Left renal cortex interstitium (tissue), 4 donors: ENCODE data around the gene SAP130. TPM values are rescaled to one million over a fixed set of nuclear protein-coding genes. Genes with fewer than 3 reads are reported as not detected.
"Not testable (repeated sequence)": the region's sequence is repeated elsewhere in the genome, so short reads cannot be mapped to it uniquely, and the experiment has no call there.

Source experiments
- DNase-seq, 4 donors: peaks; one replicate each; pipeline ENCODE4 v3.0.0-alpha.2; 2013; ENCODE audit warnings: low read depth in 4 of 4, low spot score in 2 of 4, missing footprints in 1 of 4
- polyA plus RNA-seq, 4 donors: library from polyadenylated mRNA; unstranded; fragments of 120-200 nt; gene quantifications; one replicate each; pipeline ENCODE4 v1.2.1, GENCODE V29; 2013; ENCODE audit not compliant: insufficient read length in 4 of 4

Gene SAP130
- polyA plus RNA-seq, 4 donors, result 24.6 to 30.6 (median 25.9) TPM

DNA sequence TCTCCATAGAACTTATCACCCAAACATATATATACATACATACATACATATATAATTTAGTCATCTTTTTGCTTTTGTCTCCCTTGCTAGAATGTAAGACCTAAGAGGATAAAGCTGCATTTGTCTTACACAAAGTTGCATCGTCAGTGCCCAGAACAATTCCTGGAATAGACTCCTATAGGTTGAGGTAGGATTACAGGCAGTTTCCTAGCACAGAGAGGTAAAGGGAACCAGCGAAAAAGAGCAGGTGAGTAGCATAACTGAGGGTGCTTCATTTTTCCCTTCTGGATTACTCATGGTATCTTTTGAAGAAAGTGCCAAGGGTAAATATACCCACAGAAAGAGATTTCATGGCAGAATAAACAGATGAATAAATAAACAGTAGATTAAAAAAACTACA, 74.0 kb downstream of the SAP130 start:
- no peak for DNase-seq

DNA sequence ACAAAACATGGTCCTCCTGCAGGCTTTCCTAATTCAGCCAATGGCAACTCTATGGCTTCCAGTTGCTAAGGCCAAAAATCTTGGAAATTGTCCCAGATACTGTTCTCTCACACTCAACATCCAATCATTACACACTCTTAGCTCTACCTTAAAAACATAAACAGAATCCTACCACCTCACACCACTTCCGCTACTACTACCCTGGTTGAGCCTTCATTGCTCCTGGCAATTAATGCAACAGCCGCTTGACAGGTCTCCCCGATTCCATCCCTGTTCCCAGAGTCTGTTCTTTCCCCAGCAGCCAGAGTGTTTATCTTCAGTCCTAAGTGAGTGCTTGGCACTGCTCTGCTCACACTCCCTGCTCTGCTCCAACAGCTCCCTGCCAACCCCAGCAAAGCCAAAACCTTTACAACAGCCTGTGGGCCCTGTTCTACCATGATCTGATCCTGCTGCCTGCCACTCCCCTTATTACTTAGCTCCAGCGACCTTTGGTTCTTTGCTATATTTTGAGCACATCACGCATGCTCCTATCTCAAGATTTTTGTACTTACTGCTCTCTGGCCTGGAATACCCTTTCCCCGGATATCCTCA, 74.6 kb downstream of the SAP130 start:
- no peak for DNase-seq

DNA sequence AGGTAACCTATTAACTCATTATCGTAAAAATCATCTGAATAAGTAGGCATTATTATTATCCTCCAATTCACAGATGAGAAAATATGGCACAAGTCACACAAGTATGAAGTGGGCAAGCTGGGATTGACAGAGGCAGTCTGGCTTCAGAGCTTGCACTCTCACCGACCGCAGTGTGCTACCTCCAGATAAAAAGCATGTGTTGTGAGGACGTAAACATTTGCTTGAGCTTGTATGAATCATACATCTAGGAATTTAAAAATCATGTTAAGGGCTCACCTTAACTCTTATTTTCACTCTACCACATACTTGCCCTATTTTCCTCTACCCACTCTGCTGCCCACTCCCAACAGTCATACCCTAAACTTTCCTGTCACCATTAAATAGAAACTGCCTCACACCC, 76.8 kb downstream of the SAP130 start:
- DNase-seq, result no peak

DNA sequence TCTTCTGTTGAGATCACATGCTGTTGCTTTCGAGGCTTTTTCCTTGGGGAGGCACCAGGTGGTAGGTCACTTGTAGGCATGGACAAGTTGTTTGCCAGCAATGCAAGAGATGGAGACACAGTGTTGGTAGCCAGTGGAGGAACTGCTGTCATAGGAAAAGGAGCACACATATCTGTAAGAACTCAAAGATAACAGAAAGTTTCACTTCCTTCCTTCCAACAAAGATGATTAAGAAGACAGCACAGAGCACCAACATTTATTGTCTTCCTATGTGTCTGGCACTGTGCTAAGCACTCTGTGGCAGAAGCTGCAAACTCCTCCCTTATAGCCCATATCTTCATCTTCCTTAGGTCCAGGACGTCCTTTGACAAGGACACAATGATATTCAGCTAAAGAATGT, 77.6 kb downstream of the SAP130 start:
- DNase-seq, result no peak

DNA sequence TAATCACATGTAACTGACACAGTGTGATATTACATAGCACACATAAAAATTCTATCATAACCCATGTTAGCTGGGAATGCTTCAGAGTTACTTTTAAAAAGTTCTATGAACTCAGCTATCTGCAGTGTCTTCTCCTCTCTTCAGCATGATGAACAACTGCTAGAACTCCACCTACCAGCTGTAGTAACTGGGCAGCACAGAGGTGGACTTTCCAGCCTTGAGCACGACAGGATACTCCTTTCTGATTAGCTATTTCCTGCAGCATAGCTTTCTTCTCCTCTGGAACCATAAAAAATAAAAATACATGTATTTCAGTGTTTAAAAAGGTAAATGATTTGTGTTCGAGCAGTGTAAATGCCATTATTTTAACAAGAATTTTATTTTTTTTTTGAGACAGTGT, 82.6 kb downstream of the SAP130 start:
- no peak for DNase-seq

DNA sequence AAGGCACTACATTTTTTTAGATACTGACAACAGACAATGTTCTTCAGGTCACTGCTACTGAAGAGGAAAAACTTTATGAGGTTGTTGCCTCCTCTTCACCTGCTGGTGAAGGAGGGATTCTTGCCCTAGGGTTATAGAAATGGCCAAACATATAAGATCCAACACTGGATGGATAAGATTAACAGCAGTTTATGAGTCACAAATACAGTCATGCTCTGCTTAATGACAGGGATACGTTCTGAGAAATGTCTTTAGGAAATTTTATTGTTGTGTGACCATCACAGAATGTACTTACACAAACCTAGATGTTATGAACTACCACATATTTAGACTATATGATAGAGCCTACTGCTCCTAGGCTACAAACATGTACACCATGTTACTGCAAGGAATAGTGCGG, 84.7 kb downstream of the SAP130 start:
- no peak for DNase-seq

DNA sequence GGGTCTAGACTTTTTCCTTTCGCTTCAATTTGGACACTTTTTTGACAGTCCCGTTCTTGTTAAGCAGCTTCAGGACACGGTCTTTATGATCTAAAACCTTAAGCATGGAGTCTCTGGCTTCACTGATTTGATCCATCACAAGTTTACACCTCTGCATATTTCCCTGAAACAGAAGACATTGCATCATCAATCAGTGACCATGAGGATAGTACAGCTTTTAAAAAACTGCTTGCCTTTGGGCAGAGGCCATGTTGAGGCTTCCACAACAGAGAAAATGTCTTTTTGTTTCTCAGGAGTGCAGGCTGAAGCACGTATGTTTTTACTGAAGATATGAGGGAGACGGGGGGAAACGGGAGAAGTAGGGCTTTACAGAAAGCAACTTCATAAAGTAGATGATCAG, 85.9 kb downstream of the SAP130 start:
- no peak for DNase-seq

DNA sequence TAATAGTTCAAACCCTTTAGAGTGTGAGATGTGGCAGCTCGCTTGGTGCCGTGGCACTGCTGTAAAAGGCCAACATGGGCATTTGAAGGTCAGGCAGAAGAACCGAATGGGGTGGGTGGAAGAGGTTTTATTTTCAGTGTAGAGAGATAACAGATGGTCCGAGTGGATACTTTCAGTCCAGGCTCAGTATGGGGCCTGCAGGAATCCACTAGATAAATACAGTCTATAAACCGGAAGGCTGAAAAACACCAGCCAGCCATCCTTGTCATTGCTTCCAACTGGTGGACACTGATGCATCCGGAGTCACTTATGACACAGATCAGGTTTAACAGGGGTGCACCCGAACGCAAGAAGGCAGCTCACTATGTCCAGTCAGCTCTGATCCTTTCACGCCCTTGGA, 86.4 kb downstream of the SAP130 start:
- DNase-seq, result no peak

DNA sequence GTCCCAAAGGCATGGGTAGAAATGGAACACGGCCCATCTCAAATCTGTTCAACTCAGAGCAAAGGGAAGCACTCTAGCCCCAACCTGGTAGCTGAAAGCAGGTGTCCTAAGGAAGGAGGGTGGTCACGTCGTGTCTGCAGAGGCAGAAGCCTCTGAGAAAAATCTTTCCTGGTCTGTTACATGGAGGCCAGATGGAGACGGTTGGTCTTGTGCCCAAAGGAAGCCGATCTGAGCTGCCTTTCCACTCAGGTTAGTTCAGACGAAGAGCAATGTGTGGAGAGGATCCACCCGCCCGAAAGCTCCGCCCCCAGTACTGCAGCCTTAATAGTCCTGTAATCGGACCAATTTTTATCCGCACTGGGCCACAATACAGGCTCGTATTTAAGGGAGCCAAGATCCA, 87.2 kb downstream of the SAP130 start:
- DNase-seq, result no peak

DNA sequence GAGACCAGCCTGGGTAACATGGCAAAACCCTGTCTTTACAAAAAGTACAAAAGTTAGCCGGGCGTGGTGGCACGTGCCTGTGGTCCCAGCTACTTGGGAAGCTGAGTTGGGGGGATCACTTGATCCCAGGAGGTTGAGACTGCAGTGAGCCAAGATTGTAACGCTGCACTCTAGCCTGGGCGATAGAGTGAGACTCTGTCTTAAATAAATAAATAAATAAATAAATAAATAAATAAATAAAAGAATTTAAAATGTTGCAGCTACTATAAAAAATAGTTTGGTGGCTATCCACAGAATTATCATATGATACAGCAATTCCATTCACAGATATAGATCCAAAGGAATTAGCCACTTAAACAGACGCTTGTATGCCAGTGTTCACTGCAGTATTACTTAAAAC, 92.5 kb downstream of the SAP130 start:
- no peak for DNase-seq

DNA sequence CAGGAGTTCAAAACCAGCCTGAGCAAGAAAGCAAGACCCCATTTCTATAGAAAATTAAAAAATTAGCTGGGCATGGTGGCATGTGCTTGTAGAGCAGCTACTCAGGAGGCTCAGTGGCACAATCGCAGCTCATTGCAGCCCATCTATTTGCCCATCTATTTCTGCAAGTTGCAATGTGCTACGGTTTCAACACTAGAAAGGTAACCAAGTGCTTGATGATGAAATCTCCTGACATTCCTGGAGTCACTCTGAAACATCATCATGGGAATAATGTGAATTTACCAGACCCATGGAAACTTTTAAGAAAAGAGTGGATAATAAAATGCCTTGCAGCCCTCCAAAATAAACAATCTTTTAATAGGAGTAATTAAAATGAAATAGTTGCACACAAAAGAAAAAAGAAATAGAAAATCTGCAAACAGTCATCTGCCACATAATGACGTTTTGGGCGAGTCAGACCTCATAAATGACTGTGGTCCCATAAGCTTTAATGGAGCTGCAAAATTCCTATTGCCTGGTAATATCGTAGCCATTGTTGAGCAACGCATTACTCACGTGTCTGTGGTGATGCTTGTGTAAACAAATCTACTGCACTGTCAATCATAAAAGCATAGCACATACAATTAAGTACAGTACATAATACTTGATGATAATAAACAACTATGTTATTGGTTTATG, 95.5 kb downstream of the SAP130 start:
- DNase-seq, result peak; percentile 15 to 31 (median 25)

DNA sequence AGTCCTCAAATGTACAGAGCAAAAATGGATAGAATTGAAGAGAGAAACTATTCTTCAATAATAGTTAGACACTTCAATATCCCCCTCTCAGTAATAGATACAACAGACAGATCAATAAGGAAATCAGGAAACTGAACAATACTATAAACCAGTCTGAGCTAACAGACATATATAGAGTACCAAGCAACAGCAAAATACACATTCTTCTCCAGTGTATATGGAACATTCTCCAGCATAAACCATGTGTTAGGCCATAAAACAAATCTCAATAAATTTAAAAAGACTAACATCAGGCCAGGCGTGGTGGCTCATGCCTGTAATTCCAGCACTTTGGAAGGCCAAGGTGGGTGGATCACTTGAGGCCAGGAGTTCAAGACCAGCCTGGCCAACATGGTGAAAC, 98.4 kb downstream of the SAP130 start:
- DNase-seq, result no peak

DNA sequence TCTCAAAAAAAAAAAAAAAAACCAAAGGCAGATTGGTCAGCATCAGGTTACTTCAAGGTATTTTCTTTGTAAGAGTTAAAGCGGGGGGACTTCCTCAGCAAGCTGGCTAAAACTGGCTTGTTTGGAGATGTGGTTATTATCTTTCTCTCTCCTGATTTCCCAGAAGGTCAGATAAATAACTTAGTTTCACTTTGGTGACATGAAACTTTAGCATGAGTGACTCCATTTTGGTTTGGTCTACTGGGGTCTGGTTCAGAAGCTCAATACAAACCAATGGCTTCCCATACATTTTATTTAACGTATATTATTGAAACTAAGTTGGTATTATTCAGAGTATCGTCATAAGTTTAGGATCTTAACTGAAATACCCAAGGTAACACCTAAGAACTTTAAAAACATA, 100.5 kb downstream of the SAP130 start:
- no peak for DNase-seq

DNA sequence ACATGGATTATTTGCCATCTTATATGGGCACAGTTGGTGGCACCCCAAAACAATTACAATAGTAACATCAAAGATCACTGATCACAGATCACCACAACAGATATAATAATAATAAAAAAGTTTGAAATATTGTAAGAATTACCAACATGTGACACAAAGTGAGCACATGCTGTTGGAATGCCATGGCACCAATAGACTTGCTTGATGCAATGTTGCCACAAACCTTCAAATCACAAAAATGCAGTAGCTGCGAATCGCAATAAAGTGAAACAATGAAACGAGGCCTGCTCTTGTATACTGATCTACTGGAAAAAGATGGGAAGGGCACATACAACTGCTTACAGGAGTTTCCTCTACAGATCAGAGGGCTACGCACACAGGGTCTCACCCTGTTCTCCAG, 109.9 kb downstream of the SAP130 start:
- DNase-seq, result no peak

DNA sequence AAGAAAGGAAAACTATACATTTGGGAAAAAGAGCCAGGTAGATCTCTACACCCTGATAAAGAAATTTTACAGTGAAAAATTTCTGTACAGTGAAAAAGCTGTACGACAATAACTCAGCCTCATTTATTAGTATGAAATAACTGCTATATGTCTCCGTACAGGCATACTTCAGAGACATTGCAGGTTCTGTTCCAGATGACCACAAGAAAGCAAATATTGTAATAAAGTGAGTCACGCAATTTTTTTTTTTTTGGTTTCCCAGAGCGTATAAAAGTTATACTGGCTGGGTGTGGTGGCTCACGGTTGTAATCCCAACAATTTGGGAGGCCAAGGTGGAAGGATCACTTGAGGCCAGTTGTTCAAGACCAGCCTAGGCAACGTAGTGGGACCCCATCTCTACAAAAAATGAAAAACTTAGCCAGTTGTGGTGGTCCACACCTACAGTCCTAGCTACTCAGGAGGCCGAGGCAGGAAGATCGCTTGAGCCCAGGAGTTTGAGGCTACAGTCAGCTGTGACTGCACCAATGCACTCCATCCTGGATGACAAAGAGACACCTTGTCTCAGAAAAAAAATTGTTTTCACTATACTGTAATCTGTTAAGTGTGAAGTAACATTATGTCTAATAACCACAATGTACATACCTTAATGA, 113.9 kb downstream of the SAP130 start:
- no peak for DNase-seq

DNA sequence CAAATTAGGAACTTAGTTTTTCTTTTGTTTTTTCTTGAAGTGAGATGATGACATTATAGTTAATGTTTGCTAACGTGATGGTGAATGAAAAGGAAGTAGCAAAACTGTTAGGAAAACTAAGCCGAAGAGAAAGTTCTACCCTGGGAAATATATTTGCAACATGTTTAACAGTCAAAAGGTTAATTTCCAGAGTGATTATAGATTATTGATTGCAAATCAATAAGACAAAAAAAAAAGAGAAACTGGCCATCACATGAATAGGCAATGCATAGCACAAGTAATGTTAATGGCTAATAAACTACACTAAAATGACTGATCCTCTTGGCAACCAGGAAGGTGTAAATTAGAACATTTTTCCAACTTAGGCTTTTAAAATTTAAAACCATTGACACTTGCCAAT, 116.1 kb downstream of the SAP130 start:
- DNase-seq, result no peak

DNA sequence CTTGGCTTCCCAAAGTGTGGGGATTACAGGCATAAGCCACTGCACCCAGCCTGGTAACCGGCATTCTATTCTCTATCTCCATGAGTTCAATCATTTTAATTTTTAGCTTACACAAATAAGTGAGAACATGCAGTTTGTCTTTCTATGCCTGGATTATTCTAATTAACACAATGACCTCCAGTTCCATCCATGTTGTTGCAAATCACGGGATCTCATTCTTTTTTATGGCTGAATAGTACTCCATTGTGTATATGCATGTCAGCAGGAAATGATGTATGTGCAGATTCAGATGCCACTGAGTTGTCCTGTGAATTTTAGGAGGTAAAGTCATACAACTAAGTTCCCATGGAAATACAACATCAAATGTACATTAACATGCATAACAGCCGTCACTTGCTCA, 117.4 kb downstream of the SAP130 start:
- no peak for DNase-seq

DNA sequence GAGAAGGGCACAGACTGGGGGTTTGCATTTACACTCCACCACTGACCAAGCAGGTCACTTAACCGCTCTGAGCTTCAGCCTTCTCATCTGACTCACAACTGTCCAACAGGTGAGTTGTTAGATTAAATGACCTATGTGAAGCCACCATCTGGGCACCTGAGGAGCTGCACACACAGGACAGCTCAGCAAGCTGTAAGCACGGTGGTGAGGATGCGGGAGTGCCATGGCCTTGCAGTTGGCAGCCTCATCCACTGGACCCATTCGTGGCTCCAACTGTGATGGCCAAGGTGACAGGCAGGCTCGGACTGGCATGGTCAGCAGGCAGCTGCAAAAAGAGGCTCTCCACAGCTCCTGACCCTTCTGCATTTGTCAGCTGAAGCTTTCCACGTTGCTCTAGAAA, 118.8 kb downstream of the SAP130 start:
- no peak for DNase-seq

DNA sequence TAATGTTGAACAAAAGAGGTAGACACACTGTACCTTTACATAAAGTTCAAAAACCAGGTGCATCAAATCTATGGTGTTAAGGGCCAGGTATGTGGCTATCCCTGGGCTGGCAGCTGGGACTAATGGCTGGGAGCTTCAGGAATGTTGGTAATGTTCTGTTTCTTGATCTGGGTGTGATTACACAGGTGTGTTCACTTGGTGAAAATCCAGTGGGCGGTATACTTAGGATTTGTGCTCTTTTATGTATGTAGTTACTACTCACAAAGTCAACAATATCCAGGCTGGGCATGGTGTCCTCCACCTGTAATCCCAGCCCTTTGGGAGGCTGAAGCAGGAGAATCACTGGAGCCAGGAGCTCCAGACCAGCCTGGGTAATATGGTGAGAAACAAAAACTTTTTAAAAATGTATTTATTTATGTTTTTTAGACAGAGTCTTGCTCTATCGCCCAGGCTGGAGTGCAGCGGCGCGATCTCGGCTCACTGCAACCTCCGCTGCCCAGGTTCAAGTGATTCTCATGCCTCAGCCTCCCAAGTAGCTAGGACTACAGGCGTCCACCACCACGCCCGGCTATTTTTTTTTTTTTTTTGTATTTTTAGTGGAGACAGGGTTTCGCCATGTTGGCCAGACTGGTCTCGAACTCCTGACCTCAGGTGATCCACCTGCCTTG, 120.0 kb downstream of the SAP130 start:
- not testable (repeated sequence) for DNase-seq

DNA sequence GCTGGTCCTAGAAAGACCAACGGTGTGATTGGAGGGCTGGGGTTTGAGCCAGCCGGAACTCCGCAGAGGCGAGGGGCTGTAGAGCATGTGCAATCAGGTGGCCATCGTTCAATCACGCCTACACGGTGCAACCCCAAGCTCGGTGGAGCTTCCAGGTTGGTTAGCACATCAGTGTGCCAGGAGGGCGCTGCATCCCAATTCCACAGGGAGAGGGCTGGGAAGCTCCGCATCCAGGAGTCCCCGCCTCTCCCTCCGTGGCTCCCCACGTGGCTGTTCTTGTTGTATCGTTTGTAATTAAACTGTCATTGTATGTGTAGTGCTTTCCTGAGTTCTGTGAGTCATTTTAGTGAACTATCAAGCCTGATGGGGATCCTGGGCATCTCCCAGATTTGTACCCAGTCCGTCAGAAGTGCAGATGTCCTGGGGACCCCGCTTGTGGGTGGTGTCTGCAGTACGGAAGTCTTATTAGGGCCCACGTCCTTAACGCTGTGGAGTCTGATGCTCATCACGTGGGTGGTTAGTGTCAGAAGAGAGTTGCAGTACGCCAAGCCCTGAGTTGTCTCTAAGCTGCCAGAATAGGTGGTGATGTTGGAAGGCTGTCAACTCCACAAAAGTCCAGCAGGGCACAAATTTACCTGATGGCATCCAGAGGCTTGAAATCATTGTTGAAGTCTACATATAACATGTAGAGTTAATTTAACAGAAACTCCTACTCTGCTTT, 121.5 kb downstream of the SAP130 start:
- no peak for DNase-seq
